Heart left ventricle (tissue), 16 donors: ENCODE data around the gene MRRF. TPM values are rescaled to one million over a fixed set of nuclear protein-coding genes. Genes with fewer than 3 reads are reported as not detected.

Experiments used
- ATAC-seq, 4 donors: fragments of 200-7000 bp; cut with Tn5 transposase; one replicate each; pipeline ENCODE4 v1.9.1; 2020 to 2022; ENCODE audit warnings: moderate library complexity in 4 of 4, mild to moderate bottlenecking in 3 of 4, moderate number of reproducible peaks in 1 of 4
- DNase-seq, 5 donors: peaks; one replicate each; pipeline ENCODE4 v3.0.0-alpha.2; 2020
- H3K27ac ChIP-seq, 12 donors: fragments of 200-600 bp; sonication (generic) in 4 of 12; one replicate each; pipeline versions ENCODE4 v1.5.0 to v1.8.0; 2016 to 2022; ENCODE audit warnings: mild to moderate bottlenecking in 2 of 12
- H3K27me3 ChIP-seq, 9 donors: fragments of 200-600 bp; sonication (generic) in 2 of 9; one replicate each; pipeline versions ENCODE4 v1.5.1 to v1.8.0; 2016 to 2022; ENCODE audit warnings: mild to moderate bottlenecking in 3 of 9
- H3K36me3 ChIP-seq, 9 donors: fragments of 200-600 bp; sonication (generic) in 2 of 9; one replicate each; pipeline versions ENCODE4 v1.5.0 to v1.8.0; 2018 to 2022; ENCODE audit warnings: mild to moderate bottlenecking in 2 of 9
- H3K4me1 ChIP-seq, 12 donors: fragments of 200-600 bp; sonication (generic) in 4 of 12; one replicate each; pipeline versions ENCODE4 v1.5.0 to v1.8.0; 2016 to 2022; ENCODE audit warnings: mild to moderate bottlenecking in 3 of 12
- H3K4me3 ChIP-seq, 12 donors: fragments of 200-600 bp; sonication (generic) in 4 of 12; one replicate each; pipeline versions ENCODE4 v1.5.0 to v1.8.0; 2017 to 2022; ENCODE audit warnings: mild to moderate bottlenecking in 9 of 12, moderate library complexity in 4 of 12
- H3K9me3 ChIP-seq, 12 donors: fragments of 200-600 bp; sonication (generic) in 4 of 12; one replicate each; pipeline versions ENCODE4 v1.5.0 to v1.8.0; 2016 to 2022; ENCODE audit warnings: mild to moderate bottlenecking in 1 of 12
- CTCF ChIP-seq, 12 donors: fragments of 200-600 bp; sonication (generic) in 4 of 12; IDR thresholded peaks; one replicate each; pipeline versions ENCODE4 v1.5.0 to v1.8.0; 2018 to 2022; ENCODE audit warnings: antibody characterized with exemption in 12 of 12, mild to moderate bottlenecking in 5 of 12
- POLR2A ChIP-seq, 2 donors: fragments of 450-650 bp; IDR thresholded peaks; one replicate each; pipeline ENCODE4 v1.6.1; 2017; ENCODE audit warnings: antibody characterized with exemption in 2 of 2, mild to moderate bottlenecking in 2 of 2, moderate library complexity in 2 of 2
- WGBS, 4 donors: extraction: QIAGEN DNeasy Blood & Tissue Kit in 2 of 4; methylation state at CpG; one replicate each; pipeline versions ENCODE4 v1.1.5 to v1.1.7; 2013 to 2018; 5-methylcytosine and 5-hydroxymethylcytosine counted together
- intact Hi-C, 10 donors: fragments of 100-400 bp; cut with DNase I; formaldehyde crosslinking; loops; one replicate each; pipeline versions ENCODE4 v1.11.1 to v1.14.2; 2022
- polyA plus RNA-seq, 2 donors: library from polyadenylated mRNA; stranded (reverse); fragments of 200-250 nt; gene quantifications; one replicate each; pipeline ENCODE4 v1.2.3, GENCODE V29; 2013
- total RNA-seq, 9 donors: library from RNA; depleted of rRNA in 2 of 9; stranded (reverse); fragments of >200 nt in 2 of 9; fragmentation: NEBNext Ultra II Directional in 3 of 9; extraction: Animal tissue kit (Norgen Biotek cat#: 25700) in 3 of 9; gene quantifications; one replicate each; pipeline versions ENCODE4 v1.1.0 to v1.2.4, GENCODE V29; 2016 to 2023
- donor health status: ischemic (EF 13 %, LVEDD 7.1; RV severe dilation, severe dysfunction).
- donor health status: healthy with polysubstance abuse.
- donor health status: DM: no; HTN: yes; CAD: no.
- donor health status: DM: no; HTN: no; CAD: no.
- donor health status: ischemic (EF 25% LVEDD 6.9; RV normal size, moderate dysfunction).
- donor health status: ischemic (EF 25% LVEDD 5.7; RV mildly dilated, moderate dysfunction).
- donor health status: healthy.
- donor health status: DM: yes; HTN: yes; CAD: no.
- donor health status: ischemic (EF 35%, LVEDD 5.7; RV mildly dilated, moderate dysfunction).
- donor health status: nonischemic (EF 11% LVEDD 7.7; RV severe dilation, severe dysfunction).
- donor health status: DM: yes; HTN: yes; CAD: no.
- donor health status: PGD.
- donor health status: ischemic (EF 29% LVEDD 5.4; RV normal size, mild dysfunction).
- donor health status: nonischemic (EF 23%, LVEDD 6.1; RV moderate dilation, normal function).

MRRF gene
- total and polyA plus RNA-seq, 11 donors = 27.0 to 48.1 (median 36.0) TPM

GRCh38 chr9:122378236-122378635 is 113.6 kb downstream of the MRRF start:
- H3K4me3 ChIP-seq = no peak overlapping the region
- H3K27me3 ChIP-seq = no peaks in the 10 kb centered on the region
- H3K36me3 ChIP-seq = no peaks in the 10 kb centered on the region
- H3K27ac ChIP-seq = peak overlapping the region in 1 of 12 donors; percentile 87
- peaks cover 0 to 11% (median 0%) of the 10 kb centered on the region in 12 donors for H3K9me3 ChIP-seq
- intact Hi-C loops = loop anchor here in 3 of 10 donors (5.0 to 10.0 kb wide), 3 partner anchors 64 to 427 kb away; partner anchors contain the start of gene OR1K1 (in 2 of the 3)
- WGBS, 4 donors = 88 to 96% (median 95%) methylated on average over 8 of the region's 8 CpGs
- no peak for TF ChIP-seq CTCF (IDR thresholded peaks at IDR 0.05)
- TF ChIP-seq POLR2A (IDR thresholded peaks at IDR 0.05) = no peak
- H3K4me1 ChIP-seq = peaks cover 0 to 33% (median 17%) of the 10 kb centered on the region in 12 donors
- no peak for ATAC-seq
- no peak for DNase-seq

GRCh38 chr9:122379340-122379739 is 114.7 kb downstream of the MRRF start:
- ATAC-seq = no peak
- 59 to 86% (median 73%) methylated on average over 1 of the region's 1 CpG for WGBS, 4 donors
- TF ChIP-seq POLR2A (IDR thresholded peaks at IDR 0.05) = no peak
- TF ChIP-seq CTCF (IDR thresholded peaks at IDR 0.05) = peak in 4 of 12 donors; percentile 3 to 17 (median 12)
- intact Hi-C loops = loop anchor here in 3 of 10 donors (5.0 to 10.0 kb wide), 3 partner anchors 63 to 425 kb away; partner anchors contain the start of gene OR1K1 (in 2 of the 3)
- no peak for DNase-seq
- Histone ChIP-seq H3K9me3 (peaks cover 0 to 11% (median 0%) of the 10 kb centered on the region in 12 donors), H3K27me3 (no peaks in the 10 kb centered on the region), H3K4me3 (no peak overlapping the region), H3K36me3 (peaks cover 0 to 6% (median 0%) of the 10 kb centered on the region in 9 donors), H3K27ac (no peak overlapping the region), H3K4me1 (peaks cover 0 to 33% (median 17%) of the 10 kb centered on the region in 12 donors)

GRCh38 chr9:122380293-122380692 is 115.6 kb downstream of the MRRF start:
- DNase-seq = no peak
- Histone ChIP-seq H3K27me3 (no peaks in the 10 kb centered on the region), H3K9me3 (peaks cover 0 to 11% (median 0%) of the 10 kb centered on the region in 12 donors), H3K4me1 (peaks cover 0 to 24% (median 14%) of the 10 kb centered on the region in 12 donors), H3K4me3 (no peak overlapping the region), H3K27ac (no peak overlapping the region), H3K36me3 (peaks cover 0 to 9% (median 0%) of the 10 kb centered on the region in 9 donors)
- TF ChIP-seq CTCF (IDR thresholded peaks at IDR 0.05) (no peak), POLR2A (IDR thresholded peaks at IDR 0.05) (no peak)
- ATAC-seq = no peak
- WGBS, 4 donors = 96 to 97% (median 97%) methylated on average over 4 of the region's 4 CpGs
- intact Hi-C loops = no loop called here

Other genes with a start within 250 kb of the MRRF start
- gene TTLL11, start 171.6 kb upstream of the MRRF start, total RNA-seq = 10 to 100 TPM in 1 of 9 donors, 1 to 10 TPM in 8; 4.3 to 10.9 (median 7.9) TPM
- 1 to 10 TPM; 2.7 to 9.5 TPM for gene TTLL11, start 171.6 kb upstream of the MRRF start, polyA plus RNA-seq
- gene NDUFA8, start 105.1 kb upstream of the MRRF start, total RNA-seq = 100 to 1,000 TPM; 183 to 316 (median 260) TPM
- 100 to 1,000 TPM; 301 to 919 TPM for gene NDUFA8, start 105.1 kb upstream of the MRRF start, polyA plus RNA-seq
- gene MORN5, start 105.0 kb upstream of the MRRF start, total RNA-seq = not detected
- not detected for gene MORN5, start 105.0 kb upstream of the MRRF start, polyA plus RNA-seq
- gene LHX6, start 35.9 kb upstream of the MRRF start, total RNA-seq = 10 to 100 TPM in 2 of 9 donors, 1 to 10 TPM in 7; 2.9 to 11.2 (median 6.5) TPM
- gene LHX6, start 35.9 kb upstream of the MRRF start, polyA plus RNA-seq = 1 to 10 TPM; 4.5 to 8.4 TPM
- gene RBM18, start within 50 bp of the MRRF start, total RNA-seq = 10 to 100 TPM; 24.7 to 49.0 (median 38.4) TPM
- gene RBM18, start within 50 bp of the MRRF start, polyA plus RNA-seq = 10 to 100 TPM in 1 of 2 donors, 1 to 10 TPM in 1; 7.9 to 18.8 TPM
- gene PTGS1, start 106.1 kb downstream of the MRRF start, total RNA-seq = 10 to 100 TPM in 2 of 9 donors, 1 to 10 TPM in 7; 2.0 to 24.7 (median 6.3) TPM
- gene PTGS1, start 106.1 kb downstream of the MRRF start, polyA plus RNA-seq = 1 to 10 TPM in 1 of 2 donors, under 1 TPM in 1; 0.91 to 6.9 TPM
- gene OR1J1, start 213.0 kb downstream of the MRRF start, total RNA-seq = not detected
- gene OR1J1, start 213.0 kb downstream of the MRRF start, polyA plus RNA-seq = not detected
- gene OR1J2, start 245.9 kb downstream of the MRRF start, total RNA-seq = not detected
- not detected for gene OR1J2, start 245.9 kb downstream of the MRRF start, polyA plus RNA-seq